HL-60/S4 treated with retinoic acid at 250 ng/mL for 4 days and 3 days (cell line): ENCODE results near the gene GORASP1.

ENCODE experiments used
- in situ Hi-C: fragments of 300-500 bp; cut with MboI; formaldehyde crosslinking; loops from 2 replicates; pipeline ENCODE4 v1.7.0; 2022; ENCODE audit warnings: low sequenced_read_pairs

The GORASP1 gene

GRCh38 chr3:39107388-39108199, at the start of gene GORASP1, which contains the start of gene TTC21A:
Gene GORASP1 (minus strand): TSS chr3:39107627. CDS start chr3:39107541, 86 bp downstream.
Gene TTC21A (plus strand): TSS chr3:39107680. CDS start chr3:39107838, 158 bp downstream.
- in situ Hi-C loops = no loop called here

GRCh38 chr3:39156421-39156820, 49.0 kb upstream of the GORASP1 start:
- in situ Hi-C loops = no loop called here

DNA sequence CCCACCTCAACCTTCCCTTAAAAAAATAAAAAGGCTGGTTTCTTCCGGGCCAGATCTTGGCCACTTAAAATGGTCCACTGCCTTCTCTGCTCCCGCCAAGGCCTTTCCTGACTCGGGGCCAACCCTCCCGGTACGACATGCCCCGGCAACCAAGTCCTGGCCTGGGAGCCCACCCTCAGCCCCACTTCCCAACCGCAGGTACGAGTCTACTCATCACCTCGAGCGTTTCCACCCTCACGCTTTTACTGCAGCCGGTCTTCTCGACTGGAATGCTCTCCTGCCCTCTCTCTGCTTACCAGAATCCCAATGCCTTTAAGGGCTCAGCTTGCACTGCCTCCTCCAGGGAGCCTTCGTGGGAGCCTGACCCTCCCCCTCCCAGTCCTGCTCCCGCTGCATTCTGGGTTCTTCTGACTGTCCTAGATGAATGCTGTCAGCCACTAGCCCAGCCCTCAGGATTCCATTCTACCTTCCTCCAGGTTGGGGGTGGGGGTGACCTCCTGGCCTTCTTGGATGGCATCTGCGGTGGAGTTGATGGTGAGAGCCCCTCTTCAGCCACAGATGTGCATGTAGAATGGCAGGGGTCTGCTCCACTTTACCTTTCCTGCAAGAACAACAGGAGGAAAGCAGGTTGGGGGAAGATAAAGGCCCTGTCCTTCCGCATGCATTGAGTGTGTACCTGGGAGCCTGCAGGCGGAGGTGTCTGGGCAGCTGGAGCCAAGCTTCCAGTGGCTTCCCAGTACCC, 47.0 kb upstream of the GORASP1 start:
- in situ Hi-C loops = no loop called here

DNA sequence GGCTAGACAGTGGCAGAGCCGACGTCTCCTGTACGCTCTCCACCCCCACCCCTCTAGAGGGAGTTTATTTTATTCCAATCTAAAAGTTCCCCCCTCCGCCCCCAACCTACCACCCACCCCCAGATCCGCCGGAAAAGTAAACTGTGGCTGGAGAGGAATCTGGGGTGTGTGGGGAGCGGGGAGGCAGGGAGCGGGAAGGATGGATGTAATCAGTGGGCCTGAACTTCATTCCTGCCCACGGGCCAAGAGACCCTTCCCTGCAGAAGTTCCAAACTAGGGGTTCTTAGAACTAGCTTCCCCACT, 46.5 kb upstream of the GORASP1 start:
- in situ Hi-C loops = no loop called here

DNA sequence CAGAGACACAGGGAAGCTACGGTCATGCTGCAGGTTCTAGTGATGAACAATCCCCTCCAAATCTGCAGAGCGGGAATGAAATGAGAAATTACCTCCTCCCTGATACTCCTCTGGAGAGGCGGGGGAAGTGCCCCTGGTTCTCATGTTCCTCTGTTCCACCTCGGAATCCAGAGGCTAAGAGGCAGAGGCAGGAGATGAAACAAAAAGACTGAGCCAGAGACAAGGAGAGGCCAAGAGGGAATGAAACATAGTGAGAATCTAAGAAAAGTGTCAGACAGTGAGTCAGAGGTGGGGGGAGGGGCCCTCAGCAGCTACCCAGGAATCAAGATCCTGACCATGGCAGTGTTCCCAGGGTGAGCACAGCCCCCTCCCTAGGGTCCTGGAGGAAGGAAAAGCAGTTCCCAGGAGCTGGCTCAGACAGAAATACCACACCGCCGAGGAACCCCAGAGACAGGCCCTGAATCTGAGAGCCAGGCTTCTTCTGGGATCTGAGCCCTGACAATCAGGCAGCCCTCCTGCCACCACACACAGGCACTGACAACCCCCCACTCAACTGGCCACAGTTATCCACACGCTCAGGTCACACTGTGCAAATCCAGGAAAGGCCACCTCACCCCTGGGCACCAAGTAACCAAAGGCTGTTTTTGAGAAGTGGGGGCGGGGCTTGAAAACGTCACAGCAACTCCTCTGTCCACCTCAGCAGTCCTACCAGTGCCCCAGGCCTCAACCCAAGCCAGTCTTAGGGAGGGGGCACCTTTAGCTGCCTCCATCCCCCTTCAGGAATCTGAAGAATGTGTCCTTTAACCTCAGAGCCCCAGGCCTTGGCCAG, 43.6 kb upstream of the GORASP1 start:
- in situ Hi-C loops = no loop called here

GRCh38 chr3:39150148-39150802, 42.8 kb upstream of the GORASP1 start:
- in situ Hi-C loops = no loop called here

- in situ Hi-C loops = no loop called here
These were observed 42.2 kb upstream of the GORASP1 start for GRCh38 chr3:39149498-39150147.

DNA sequence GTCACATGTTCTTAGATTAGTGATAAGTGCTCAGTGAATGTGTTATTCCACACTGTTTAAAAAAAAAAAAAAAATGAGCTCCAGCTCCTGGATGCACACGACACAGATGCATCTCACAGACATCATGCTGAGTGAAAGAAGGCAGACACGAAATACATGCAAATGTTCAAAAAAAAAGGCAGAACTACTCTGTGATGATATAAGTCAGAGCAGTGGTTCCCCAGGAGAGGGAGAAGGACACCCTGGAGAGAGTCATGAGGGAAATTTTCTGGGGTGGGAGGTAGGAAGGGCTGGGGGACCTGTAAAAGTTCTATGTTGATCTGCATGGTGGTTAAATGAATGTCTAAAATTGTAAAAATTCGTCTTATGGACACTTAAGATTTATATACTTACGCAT, 41.6 kb upstream of the GORASP1 start:
- in situ Hi-C loops = no loop called here

DNA sequence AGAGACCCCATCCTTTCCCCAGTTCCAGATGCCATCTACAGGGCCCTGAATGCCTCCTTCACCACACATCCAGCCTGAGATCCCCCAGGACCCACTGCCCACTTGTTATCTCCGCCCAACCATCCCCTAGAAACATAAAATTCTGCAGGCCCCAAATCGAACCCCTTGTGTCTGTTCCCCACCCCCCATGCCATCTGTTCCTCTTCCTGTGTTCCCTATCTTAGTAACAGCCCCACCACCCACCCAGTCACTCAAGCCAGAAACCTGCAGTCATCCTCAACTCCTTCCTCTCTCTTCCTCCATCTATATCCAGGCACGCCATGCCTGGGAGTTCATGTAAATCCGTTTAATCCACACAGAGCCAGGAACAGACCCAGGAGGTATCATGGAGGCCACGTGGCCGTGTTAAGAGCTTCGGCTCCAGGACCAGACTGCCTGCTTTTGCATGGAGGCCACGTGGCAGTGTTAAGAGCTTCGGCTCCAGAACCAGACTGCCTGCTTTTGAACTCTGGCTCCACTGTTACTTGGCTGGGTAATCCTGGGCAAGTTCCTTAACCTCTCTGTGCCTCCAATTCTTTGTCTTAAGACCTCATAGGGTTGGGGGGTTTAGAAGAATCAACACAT, 41.1 kb upstream of the GORASP1 start:
- in situ Hi-C loops = no loop called here

DNA sequence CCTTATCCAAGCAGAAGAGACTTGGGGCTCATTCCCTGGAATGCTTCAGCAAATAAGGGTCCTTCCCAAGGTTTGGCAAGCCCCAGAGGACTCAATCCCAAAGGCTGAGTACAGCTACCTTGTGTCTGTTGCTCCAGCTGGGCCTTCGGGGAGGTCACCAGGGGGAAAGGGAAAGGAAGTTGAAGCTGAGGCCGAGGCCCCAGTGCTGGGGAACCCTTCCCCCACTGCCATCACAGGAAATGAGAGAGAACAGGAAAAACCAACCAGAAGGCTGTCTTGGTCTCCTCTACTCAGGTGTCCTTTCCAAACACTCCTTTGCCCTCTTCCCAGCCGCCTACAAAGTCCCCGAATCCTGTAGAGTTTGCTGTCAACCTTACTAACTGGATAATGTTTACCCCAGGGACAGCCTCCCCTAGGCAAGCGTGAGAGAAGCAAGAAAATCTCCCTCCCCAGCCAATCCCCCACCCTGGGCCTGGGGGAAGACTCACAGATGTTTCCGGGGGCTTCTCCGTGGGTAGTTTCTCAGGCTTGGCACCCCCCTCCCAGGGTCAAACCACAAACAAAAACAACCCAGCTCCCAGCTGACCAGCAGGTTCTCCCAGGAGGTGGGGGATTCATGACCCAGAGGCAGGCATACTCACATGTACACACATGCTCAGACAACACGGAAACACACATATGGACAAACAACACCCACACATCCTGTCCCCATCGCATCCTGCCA, 40.4 kb upstream of the GORASP1 start:
- in situ Hi-C loops = no loop called here

DNA sequence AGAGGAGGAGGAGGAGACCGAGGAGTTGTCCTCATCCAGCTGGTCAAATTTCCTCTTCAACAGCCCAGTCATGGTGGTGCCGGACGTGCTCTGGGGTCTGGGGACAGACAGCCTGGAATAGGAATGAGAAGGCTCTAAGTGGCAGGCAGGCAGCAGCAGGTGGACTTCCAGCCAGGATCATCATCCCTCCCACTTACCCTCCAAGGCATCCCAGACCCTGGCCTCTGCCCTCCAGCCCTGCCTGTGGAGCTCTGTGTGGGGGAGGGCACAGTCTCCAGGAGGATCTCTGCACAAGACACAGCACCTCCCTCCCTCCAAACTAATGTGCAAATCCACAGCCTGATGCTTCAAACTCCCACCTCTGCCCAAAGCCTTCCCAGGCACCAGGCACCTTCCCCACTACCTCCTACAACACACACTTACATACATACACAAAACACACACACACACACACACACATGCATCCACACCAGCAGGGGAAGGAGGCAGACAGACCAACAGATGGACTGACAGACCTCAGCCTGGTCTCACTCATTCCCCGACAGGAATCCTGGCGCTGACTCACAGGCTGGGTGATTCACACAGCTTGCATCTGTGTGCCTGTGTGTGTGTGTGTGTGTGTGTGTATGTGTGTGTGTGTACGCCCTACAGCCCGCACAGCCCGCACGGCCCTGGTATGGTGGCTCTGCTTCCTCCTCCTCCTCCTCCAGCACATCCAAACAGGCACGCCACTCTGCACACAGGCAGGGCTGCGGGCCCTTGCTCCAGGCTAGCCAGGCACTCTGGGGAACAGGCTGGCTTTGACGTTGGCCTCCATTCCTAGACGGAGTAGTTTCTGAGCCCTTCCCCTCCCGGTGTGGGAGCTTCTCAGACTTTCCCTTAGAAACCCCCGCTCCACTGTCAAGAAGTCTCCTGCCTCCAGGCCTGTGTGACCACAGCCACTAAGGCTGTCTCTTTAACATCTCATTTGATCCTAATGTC, 39.5 kb upstream of the GORASP1 start:
- in situ Hi-C loops = no loop called here

DNA sequence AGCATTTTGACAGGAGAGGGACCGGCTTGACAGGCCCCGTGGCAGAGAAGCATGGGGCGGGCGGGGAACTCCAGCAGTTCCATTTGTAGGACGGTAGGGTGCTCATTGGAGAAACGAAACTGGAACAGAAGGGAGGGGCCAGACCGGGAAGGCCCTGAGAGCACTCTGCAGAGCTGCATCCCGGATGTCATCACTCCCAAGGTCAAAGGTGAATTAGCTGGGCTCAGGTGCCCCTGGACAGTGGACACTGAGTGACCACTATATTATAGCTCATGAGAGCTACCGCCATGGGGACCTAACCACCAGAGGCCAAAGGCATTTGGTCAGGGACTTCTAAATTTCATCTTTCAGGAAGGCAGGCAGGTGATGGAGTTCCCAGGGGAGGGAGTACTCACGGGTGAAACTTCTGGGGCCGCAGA, 38.7 kb upstream of the GORASP1 start:
- in situ Hi-C loops = no loop called here

DNA sequence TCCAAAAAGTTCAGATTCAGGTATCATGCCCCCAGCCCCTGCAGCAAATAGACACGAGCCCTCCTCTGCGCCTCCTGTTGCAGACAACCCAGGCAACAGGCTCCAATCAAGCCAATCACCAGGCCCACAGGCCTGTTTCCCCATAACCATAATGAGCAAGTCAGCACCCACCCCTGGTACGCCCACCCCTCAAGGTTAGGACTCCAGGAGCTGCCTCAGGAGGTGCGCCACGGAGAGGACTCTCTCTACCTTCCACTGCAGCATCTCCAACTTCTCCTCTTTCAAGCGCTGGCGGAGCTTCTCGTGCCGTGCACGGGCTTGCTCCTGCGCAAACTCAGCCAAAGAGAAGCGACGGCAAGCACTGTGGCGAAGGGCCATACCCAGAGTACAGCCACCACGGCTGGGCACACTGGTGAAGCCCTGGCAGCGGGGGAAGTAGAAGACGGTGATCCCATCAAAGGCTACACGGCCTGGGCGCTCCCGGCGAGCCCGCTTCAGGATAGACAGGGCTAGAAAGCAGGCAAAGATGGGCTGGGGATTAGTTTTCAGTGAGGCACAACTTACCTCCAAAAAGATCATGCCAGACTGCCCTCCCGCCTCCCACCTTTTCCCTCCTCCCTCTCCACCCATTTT, 37.4 kb upstream of the GORASP1 start:
- in situ Hi-C loops = no loop called here

DNA sequence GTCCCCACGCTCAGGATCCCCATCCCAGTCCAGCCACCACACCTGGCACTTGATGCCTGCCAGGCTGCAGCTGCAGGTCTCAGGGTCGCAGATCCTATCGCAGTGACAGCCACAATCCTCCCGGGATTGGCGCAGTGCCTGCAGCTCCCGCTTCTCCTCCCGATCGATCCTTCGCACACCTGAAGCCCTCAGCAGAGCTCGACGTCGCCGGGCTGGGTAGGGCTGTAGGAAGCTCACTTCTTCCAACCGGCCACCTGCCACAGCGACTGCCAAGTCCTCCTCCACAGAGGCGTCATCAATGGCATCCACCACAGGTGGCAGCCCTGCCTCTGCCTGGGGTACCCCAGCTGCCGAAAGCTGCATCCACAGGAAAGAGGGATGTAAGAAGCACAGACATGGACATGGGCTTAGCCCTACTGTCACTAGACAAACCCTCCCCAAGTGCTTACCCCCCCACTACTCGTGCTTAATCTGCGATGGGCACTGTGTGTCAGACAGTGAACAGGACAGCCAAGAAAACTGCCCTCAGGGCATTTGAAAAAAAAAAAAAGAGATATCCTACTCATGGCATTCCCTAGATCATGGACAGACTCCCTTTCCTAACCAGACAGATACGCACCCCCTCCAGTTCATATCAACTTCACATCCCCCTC, 36.8 kb upstream of the GORASP1 start:
- in situ Hi-C loops = no loop called here

DNA sequence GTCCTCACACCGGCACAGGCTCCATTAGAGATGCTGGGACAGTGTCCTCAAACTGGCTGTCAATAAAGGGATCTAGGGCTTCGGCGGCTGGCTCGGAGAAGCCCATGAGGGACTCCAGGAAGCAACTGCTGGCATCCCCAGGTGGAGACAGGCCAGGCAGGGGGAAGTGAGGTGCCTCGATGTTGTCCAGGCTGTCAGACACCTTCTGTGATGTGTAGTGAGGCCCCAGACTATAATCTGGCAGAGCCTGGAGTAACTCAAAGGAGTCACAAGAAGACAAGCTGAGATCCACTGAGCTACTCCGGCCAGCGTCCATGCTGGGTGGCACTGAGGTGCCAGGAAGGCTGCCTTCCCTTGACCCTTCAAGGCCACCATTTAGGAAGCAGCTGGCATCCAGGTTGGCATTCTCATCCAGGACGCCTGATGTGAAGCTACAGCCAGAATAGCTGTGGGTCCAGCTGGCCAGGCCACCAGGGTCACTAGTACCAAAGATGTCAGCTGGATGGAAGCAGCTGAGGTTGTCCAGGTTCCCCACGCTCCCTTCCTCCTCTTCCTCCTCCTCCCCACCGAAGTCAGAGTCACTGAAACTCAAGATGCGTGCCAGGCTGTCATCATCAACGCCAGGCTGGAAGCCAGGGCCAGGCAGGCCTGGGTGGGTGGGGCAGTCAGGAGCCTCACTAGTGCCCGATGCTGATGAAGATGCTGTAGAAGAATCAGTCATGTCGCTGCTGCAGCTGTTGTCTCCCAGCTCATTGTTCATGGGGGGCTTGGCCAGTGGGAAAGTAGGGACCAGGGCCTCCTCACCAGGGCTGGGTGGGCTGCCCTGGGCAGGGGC, 35.8 kb upstream of the GORASP1 start:
- in situ Hi-C loops = no loop called here

DNA sequence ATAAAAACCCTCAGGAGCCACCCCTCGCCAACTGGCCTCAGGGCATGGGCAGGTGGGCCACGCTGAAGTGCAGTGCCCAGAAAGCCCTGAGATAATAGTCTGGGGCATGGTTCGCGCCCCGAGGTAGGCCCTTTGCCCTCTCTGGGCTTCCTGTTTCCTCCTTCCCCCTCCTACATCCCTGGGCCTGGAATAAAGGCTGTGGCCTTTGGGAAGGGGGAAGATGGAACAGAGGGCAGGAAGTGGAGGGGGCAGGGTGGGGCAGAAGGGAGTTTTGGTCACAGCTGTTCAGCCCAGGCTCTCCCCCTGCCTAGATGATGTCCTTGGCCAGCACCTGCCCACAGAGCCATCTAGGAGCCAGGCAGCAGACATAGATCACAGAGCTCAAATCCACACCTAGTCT, 34.6 kb upstream of the GORASP1 start:
- in situ Hi-C loops = no loop called here
